Activated T-cell treated with anti-CD3 and anti-CD28 coated beads, Interleukin-2, amount 50 U/mL, for 1 hour (primary cell): Measurements from ENCODE around the gene CHPF.

Source experiments
- DNase-seq: peaks from one replicate; pipeline ENCODE4 v3.0.0-alpha.2; 2020

Gene CHPF

DNA sequence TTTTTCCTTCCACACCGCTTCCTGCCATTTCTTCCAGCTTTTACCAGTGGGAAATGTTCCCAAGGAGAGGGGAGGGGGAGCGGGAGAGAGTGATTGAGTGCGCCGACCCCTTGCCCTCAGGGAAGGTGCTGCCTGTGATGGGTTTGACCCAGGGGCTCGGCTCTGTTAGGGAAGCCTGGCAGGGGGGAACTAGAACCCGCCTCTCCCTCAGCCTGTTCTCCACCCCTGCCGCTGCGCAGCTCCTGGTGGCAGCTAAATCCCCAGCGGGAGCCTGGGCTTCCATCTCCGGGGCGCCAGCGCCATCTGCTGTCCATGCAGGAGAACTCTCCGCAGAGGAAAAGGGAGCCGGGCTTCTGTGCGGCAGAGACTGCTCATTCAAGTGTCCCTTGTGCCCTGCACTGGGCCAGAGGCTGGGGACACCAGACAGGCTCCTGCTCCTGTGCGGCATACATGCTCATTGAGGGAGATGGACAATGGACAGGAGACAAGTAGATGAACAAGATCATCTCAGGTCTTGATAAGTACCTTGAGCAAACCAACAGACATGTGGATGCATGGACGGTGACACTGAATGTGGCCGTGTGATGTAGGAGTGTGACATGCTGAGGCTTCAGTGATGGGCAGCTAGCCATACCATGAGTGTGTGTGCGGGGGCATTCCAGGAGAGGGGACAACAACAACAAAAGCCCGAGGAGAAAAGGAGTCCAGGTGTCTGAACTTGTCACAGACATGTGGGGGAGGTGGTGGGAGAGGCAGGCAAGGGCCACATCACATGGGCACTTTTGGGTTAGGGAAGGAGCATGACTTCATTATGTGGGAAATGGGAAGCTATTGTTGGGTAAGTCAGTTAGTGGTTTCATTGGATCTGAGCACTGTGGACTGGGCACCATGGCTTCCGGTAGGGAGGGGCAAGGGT, 13.3 kb downstream of the CHPF start:
- DNase-seq, result peak; percentile 89

DNA sequence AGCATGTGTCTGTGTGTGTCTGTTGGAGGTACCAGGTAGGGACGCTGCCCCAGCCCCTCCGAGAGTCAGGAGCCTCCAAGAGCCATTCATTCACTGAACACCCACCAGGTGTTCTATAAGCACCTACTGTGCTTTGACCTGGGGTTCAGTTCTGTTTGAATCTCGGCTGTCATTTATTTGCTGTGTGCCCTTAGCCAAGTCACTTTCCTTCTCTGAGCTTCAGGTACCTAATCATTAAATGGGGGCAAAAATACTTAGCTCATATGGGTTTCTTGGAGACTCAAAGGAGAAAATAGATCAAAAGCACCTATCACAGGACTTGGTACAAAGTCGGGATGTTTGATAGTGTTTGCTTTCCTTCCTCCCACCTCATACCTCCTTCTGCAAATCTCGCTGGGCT, 16.1 kb downstream of the CHPF start:
- DNase-seq, result no peak

DNA sequence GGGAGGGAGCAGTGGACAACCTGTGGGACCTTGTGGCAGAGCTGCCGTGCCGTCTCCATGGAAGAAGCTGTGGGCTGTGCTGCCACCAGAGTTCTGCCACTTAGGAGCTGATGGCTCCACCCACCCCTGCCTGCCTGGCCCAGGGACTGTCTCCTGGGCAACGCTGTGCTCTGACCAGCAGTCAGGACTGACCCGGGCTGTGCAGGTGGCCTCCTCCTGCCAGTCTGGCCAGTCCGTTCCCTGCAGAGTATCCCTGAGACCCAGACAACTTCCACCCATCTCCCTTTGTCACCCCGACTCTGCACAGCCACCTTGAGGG, 16.6 kb downstream of the CHPF start:
- DNase-seq, result no peak

DNA sequence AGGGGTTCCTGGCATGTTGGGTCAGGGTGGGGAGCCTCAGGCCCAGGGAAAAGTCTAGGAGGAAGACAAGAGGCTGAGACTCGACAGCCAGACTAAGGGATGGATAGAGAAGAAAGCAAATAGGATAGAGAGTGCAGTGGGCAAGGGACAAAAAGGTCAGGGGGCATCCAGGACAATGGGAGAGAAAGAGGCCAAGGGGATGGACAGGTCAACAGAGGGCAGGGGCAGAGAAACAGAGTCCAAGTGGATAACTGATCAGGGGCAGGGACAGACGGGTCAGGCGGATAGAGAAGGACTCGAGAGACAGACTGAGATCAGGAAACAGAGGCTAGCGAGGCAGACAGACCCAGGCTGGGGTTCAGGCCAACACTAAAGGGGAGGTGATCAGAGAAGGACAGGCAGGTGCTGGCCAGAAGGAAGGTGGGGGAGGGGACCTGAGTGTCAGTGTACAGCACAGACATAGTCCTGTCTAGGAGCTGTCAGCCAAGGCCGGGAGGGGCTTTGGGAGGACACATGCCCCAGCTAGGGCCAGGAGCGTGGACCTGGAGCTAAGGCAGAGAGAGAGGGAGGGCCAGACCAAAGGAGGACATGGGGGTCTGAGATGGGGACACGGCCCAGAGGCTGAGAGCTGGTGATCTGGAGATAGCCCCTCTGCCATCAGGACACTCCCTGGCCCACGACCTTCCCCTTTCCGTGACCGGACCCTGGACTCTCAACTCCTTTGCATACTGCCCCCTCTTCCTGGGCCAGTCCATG, 17.1 kb downstream of the CHPF start:
- no peak for DNase-seq

DNA sequence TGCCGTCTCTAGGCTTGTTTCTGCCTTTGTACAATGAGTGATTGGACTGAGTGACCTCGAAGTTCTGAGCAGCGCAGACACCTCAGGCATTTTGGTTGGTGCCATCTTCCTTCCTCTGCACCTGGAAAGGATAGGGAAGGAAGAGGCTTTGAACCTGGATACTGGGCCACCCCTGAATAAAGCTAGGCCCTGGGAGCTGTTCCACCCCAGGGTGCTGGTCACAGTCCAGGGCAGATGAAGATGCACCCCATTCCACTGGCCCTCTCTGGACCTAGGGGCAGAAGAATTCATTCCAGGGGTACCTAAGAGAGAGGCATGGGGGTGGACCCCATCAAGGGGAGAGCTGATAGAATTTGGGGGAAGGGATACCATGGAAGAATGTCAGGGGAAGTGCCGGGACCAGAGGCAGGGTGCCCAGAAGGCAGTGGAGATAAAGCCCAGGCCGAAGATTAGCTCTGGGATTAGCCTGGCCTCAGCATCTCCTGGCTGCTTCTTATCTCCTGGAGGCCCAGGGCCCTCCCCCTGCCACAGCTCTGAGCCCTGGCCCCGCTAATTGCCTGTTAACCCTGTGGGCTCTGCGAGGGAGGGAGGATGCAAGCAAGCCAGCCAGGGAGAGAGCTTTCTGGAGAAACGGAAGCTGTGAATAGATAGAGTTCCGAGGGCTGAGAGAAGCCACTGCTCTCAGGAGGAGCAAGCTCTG, 17.9 kb downstream of the CHPF start:
- DNase-seq, result no peak

DNA sequence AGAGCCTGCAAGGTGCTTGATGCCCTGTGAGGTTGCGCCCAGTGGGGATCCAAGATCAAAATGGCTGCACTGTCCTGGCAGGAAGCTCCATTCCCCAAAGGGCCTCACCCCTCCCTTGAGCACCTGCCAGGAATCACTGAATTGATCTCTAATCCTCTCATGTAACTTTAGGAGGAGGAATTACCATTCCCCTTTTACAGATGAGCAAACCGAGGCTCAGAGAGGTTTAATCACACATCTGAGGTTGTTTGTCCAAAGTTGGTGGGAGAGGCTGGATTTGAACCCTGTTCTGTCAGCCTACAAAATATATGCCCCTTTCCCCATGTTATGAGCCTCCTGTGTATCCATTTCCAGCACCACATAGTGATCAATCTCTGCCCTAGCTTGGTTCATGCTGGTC, 18.8 kb downstream of the CHPF start:
- DNase-seq, result no peak

DNA sequence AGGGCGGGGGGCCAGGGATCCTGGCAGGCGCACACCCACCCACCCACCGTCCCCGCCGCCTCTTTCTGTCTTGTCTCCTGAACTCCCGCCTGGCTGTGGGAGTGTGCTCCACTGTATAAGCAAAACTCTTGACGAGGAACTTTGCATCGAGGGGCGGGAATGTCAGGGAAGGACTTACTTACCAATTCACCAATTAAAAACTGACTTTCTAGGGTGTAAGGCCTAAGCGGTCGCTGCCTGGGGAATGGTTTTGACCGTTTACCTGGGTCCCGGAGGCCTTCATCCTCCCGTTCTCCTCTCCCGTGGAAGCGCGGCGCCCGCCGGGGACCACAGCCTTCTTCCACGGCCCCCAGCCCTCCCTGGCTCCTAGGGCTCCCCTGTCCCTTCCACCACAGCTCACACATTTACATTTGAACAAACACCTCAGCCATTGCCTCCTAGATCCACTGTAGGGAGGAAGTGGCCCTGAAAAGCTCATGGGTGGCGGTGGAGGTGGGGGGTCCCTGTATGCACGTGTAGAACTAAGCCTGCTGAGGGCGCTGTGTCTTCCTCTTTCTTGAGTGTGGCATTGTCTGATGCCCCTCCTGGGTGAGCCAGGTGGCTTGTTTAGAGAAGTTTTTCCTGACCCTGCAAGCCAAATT, 20.5 kb downstream of the CHPF start:
- no peak for DNase-seq

DNA sequence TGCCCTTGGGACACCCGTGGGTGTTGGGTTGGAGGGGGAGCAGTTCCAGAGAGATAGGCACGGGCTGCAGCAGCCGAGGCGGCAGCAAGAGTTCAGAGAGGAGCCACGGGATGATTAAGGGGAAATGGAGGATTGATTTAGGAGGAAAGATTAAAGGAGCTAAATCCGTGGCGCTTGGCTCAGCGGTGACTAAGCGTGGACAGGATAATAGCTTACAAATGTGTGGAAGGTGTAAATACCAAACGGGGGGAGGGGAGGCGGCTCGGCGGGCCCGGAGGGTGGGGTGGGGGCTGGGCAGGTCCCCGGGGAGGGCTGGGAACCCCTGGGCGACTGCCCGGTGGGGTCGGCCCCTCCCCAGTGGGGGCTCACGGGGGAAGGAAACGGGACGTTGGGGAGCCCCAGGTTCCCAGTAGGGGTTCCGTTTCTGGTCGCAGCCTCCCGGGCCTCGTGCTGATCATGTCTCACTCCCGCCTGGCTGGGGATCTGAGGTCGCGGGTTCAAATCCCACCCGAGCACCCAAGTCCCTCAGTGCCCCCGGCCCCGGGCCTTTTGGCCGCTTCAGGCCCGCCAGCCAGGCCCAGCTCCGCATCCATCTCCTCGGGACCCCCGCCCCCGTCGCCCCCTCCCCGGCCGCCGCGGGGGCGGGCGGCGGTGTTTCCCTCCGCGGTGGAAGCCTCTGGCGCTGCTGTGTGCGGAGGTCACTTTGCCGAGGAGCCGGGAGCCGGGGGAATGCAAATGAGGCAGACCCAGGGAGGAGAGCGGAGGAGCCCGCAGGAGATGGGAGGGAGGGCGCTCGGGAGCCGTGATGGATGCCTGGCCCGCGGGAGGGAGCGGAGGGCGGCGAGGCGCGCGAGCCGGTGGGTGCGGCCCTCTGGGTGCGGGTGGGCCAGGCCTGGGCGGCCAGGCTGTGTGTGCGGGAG, 21.2 kb downstream of the CHPF start:
- DNase-seq, result no peak

DNA sequence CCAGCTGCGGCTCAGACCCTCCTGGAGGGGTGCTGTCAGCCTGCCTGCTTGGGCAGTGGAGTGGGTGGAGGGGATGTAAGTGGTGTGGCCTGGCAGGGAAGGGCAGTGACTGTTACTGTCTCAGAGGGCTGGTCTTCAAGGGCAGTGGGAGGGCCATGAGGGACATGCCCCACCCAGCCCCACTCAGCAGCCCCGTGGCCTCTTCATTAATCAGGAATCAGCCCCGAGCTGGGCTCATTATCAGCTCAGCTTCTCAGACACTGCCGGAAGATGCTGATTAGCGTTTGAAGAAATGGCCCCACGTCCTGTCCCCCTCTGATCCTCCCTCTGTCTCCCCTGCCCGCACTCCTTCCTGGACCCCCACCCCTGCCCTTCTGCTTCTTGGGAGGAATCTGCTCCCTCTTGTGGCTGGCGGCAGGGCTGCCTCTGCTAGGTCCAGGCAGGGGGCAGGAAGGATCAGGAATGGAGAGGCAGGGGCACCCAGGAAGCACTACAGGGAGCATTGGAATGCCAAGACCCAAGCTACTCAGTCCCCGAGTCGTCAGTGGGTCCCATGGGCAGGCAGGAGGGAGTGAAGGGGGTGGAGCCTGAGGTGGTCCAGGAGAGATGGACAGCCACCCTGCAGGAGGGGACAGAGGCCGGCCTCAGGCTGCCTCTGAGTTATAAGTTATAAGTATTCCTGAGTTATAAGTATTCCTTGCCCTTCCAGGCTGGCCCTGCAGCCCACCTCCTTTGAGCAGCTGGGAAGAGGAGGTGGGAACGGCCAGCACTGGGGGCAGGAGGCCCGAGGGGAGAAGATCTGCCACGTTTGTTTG, 22.3 kb downstream of the CHPF start:
- no peak for DNase-seq

DNA sequence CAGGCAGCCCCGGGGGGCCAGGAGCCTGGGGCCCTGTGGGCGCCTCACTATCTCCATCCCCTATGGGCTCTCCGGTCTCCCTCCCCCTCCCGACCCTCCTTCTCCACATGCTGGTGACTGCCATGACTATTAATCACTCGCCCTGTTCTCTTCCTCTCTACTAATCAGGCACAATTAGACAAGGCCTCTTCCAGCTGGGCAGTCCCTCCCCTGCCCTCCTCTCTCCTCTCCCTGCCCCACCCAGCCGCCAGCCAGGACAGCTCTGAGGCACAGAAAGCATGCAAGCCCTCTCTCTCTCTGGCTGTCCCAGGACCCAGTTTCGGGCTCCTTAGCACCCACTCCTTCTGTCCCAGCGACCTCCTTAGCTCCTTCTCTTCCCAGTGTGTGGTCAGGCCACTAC, 23.5 kb downstream of the CHPF start:
- no peak for DNase-seq

DNA sequence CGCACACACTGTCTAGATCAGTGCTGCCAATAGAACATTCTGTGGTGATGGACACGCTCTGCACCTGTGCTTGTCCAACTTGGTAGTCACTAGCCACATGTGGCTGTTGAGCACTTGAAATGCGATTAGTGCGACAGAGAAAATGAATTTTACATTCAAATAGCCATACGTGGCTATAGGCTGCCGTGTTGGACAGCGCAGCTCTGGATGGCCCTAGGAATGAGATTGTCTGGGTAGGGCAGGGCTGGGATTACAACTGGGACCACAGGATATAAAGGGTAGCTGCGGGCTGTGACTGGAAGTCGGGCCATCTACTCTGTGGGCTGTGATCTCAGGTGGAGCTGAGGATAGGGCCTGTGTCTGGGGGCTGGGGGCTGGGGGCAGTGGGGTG, 24.1 kb downstream of the CHPF start:
- DNase-seq, result no peak

DNA sequence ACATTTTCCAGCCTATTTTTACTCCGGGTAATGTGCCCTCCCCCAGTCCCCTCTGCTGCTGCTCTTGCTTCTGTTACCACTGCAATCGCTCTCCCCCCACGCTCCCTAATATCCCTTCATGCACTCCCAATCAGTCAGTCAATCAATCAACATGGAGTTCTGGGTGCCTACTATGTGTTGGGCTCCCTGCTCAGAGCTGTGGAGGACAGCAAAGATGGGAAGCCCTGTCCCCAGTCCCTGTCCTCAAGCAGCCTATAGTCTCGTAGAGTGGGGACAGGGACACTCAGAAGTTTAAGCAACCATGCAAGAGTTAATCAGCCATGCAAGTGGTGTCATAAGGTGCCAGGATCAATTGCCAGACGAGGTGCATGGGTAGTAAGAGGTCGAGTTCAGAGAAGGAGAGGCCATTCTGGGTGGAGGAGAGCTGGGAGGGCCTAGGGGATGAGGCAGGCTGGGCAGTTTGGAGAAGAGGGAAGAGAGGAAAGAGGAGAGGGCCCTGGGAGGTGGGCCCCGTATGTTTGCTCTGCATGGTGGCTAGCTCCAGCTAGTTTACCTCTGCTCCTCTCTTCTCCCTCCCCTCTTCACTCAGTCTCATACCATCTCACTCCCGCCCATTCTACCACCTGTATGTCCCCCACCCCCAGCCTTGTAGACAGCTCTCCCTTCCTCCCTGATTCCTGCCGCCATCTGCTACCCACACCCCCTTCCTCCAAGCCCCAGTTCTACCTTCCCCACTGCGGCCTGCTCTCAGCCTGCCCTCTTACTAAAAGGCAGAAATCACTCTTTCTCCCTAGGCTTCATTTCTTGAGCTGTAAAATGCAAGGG, 25.4 kb downstream of the CHPF start:
- DNase-seq, result no peak

DNA sequence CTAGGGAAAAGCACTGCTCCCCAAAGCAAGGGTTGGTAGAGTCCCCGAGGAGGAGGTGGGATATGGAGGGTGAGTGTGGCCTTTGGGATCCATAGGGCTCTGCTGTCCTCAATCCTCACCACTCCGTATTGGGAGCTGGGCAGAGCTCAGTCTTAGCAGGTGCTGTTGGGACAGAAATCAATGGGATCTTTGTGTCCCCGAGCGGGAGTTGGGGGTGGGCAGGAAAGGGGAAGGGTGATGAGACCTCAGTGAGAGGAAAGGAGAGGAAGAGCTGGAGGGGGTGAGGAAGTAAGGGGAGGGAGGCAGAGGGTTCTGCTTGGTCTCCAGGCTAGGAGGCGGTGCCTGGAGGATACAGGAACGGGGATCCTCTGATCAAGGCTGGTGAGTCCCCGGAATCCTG, 26.7 kb downstream of the CHPF start:
- DNase-seq, result no peak

DNA sequence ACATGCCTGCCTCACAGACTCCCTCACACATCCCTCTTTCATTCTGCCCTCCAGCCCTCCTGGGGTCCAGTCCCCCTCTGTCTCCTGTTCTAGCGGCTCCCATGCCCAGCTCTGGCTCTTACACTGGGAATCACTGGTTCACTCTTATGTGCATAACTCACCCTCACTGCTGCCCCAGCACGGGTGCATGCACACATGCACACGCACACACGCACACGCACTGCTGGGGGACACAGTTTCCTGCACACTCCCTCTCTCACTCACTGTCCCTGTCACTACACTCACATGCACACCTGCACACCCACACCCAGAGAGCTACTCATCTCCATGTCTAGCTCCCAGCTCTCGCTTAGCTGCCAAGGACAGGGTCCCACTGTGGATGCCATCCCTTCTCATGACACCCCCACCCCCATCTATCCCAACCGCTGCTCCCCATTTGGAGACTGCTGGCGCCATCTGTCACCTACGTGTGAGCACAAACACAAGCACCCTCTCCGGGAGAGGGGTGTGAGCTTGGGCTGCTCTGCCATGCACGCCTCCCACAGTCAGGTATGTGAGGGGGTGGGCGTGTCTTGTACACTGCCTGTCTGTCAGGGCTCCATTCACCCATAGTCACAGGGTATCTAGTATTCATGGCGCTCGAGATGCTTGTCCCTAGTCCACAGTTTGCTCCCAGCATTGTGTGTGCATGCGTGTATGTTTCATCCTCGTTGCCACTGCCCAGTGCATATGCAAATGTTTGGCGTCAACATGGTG, 27.6 kb downstream of the CHPF start:
- DNase-seq, result no peak

DNA sequence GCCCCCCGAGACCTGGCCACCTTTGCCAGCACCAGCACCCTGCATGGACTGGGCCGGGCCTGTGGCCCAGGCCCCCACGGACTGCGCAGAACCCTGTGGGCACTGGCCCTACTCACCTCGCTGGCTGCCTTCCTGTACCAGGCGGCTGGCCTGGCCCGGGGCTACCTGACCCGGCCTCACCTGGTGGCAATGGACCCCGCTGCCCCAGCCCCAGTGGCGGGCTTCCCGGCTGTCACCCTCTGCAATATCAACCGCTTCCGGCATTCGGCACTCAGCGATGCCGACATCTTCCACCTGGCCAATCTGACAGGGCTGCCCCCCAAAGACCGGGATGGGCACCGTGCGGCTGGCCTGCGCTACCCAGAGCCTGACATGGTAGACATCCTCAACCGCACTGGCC, 28.8 kb downstream of the CHPF start:
- DNase-seq, result no peak

DNA sequence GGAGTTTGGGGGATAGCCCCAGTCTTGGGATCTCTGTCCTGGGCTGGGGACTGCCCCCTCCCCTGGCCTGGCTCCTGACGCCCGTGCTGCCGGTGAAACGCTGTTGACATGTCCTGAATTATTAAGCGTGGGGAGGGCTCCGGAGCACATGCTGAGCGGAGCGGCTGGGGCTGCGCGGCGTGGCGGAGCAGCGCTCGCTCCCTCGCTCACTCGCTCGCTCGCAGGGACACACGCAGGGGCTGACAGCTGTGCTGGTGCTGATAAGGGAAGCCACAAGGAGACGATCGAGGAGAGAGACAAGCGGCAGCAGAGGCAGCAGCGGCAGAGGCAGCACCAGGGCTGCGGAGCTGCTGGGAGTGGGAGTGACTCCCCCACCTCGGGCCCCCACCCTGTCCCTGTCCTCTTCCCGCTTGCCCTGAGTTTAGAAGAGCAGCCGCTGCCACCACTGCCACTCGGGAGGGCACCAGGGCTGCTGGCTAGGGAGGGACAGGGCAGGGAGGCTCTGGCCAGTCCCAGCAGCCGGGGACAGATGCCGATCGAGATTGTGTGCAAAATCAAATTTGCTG, 29.3 kb downstream of the CHPF start, which contains the start of gene ASIC4:
ASIC4 (plus strand) TSS at position 287 of the 566 bp plus-strand sequence; CDS start at position 530, 243 bp downstream.
- DNase-seq, result no peak

DNA sequence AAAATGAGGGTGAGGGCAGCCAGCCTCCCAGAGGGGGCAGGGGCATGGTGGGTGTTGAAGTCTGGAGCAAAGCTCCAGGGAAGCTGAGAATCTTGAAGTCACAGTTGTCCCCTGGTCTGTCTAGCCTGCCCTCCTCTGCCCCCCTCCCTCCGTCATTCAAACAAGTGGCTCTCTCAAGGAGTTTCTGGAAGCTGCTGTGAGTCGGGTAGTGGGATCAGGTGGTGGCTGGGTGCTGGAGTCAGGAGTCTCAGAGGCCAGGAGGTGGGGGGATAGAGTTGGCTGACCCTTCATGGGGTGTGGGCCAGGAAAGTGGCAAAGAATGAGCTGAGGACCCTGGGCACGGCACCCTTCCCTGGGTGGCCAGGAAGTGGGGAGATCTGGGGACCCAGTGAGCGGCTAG, 29.8 kb downstream of the CHPF start:
- no peak for DNase-seq

DNA sequence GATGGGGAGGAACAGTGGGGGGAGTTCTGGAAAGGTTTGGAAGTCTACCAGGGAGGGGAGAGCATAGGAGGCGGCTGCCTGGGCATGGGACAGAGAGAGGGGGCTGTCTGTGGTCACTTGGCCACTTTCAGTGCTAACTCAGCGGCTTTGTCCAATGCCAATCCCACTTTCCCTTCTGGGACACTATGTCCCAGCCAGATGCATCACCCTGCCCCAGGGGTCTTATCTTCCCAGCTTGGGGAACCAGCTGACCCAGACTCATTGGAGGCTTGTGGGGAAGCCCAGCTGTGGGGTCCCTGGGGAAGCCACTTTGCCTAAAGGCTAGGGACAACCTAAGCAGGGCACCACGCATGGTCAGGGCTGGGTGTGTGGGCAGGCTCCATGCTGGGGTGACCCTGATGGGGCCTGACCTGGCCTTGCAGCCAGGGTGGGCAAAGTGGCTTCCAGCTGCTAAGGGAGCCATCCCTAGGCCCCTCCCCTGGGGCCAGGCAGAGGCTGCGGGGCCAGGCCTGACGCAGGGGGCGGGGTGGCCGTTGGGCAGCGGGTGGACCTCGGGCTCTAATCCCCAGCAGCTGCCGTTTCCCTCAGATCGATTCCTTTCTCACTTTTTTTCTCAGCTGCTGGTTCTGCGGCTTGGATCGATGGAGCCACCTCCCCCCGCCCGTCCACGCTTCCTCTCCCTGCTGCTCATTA, 30.9 kb downstream of the CHPF start:
- no peak for DNase-seq
